Endothelial cell of hepatic sinusoid (primary cell): ENCODE data around the gene HSPA1B.
"Not testable (repeated sequence)": the region's sequence is repeated elsewhere in the genome, so short reads cannot be mapped to it uniquely, and the experiment has no call there.

Experiments used
- in situ Hi-C: cut with HindIII; loops from 2 replicates; pipeline ENCODE4 v1.10.0; 2017; ENCODE audit warnings: low sequenced_read_pairs

The HSPA1B gene

GRCh38 chr6:31851485-31851832 is 23.9 kb downstream of the HSPA1B start:
- in situ Hi-C loops = no loop called here

GRCh38 chr6:31851980-31852718 is 24.6 kb downstream of the HSPA1B start:
- in situ Hi-C loops = not testable (repeated sequence)

- in situ Hi-C loops = not testable (repeated sequence)
Observed at GRCh38 chr6:31857774-31858173, 30.2 kb downstream of the HSPA1B start.

- in situ Hi-C loops = no loop called here
Observed at GRCh38 chr6:31858707-31859106, 31.2 kb downstream of the HSPA1B start.

- in situ Hi-C loops = no loop called here
Observed at GRCh38 chr6:31859923-31860322, 32.4 kb downstream of the HSPA1B start.

- in situ Hi-C loops = no loop called here
Observed at GRCh38 chr6:31860349-31860748, 32.8 kb downstream of the HSPA1B start.

- in situ Hi-C loops = no loop called here
Observed at GRCh38 chr6:31861150-31861549, 33.6 kb downstream of the HSPA1B start.

- in situ Hi-C loops = no loop called here
Observed at GRCh38 chr6:31861919-31862343, 34.4 kb downstream of the HSPA1B start.

GRCh38 chr6:31862344-31863235 is 35.1 kb downstream of the HSPA1B start, which contains the start of gene NEU1:
Gene NEU1 (minus strand): TSS chr6:31862821. CDS start chr6:31862776, 45 bp downstream.
- in situ Hi-C loops = no loop called here

- in situ Hi-C loops = not testable (repeated sequence)
Observed at GRCh38 chr6:31864123-31864562, 36.6 kb downstream of the HSPA1B start.

- in situ Hi-C loops = no loop called here
Observed at GRCh38 chr6:31864818-31865204, 37.3 kb downstream of the HSPA1B start.

- in situ Hi-C loops = no loop called here
Observed at GRCh38 chr6:31865205-31866118, 37.9 kb downstream of the HSPA1B start.

- in situ Hi-C loops = not testable (repeated sequence)
Observed at GRCh38 chr6:31868658-31868971, 41.1 kb downstream of the HSPA1B start.

- in situ Hi-C loops = no loop called here
Observed at GRCh38 chr6:31869343-31869742, 41.8 kb downstream of the HSPA1B start.

- in situ Hi-C loops = no loop called here
Observed at GRCh38 chr6:31870385-31870921, 42.9 kb downstream of the HSPA1B start.

- in situ Hi-C loops = no loop called here
Observed at GRCh38 chr6:31871046-31871659, 43.6 kb downstream of the HSPA1B start.

- in situ Hi-C loops = no loop called here
Observed at GRCh38 chr6:31874084-31874670, 46.6 kb downstream of the HSPA1B start.

- in situ Hi-C loops = no loop called here
Observed at GRCh38 chr6:31874836-31875572, 47.5 kb downstream of the HSPA1B start.

GRCh38 chr6:31875877-31876276 is 48.3 kb downstream of the HSPA1B start:
- in situ Hi-C loops = no loop called here
